Endothelial cell (in vitro differentiated cells): ENCODE results near the gene FAM221B. TPM values are rescaled to one million over a fixed set of nuclear protein-coding genes. Genes with fewer than 3 reads are reported as not detected.

Experiments used
- DNase-seq: peaks from one replicate; pipeline ENCODE4 v3.0.0; 2021; ENCODE audit warnings: low spot score
- H3K27ac Mint-ChIP-seq: one replicate; pipeline ENCODE4 v1.8.0; 2021; ENCODE audit warnings: mixed read lengths, inconsistent platforms; ENCODE audit not compliant: unreplicated experiment
- H3K27me3 Mint-ChIP-seq: one replicate; pipeline ENCODE4 v1.8.0; 2021; ENCODE audit warnings: mild to moderate bottlenecking, moderate library complexity, mixed read lengths, inconsistent platforms; ENCODE audit not compliant: unreplicated experiment
- H3K36me3 Mint-ChIP-seq: one replicate; pipeline ENCODE4 v1.8.0; 2021; ENCODE audit warnings: mild to moderate bottlenecking, low read depth, mixed read lengths, inconsistent platforms; ENCODE audit not compliant: unreplicated experiment
- H3K4me1 Mint-ChIP-seq: one replicate; pipeline ENCODE4 v1.8.0; 2021; ENCODE audit warnings: mild to moderate bottlenecking, mixed read lengths, inconsistent platforms; ENCODE audit not compliant: unreplicated experiment
- H3K4me3 Mint-ChIP-seq: one replicate; pipeline ENCODE4 v1.8.0; 2021; ENCODE audit warnings: mild to moderate bottlenecking, mixed read lengths, inconsistent platforms; ENCODE audit not compliant: unreplicated experiment
- H3K9me3 Mint-ChIP-seq: one replicate; pipeline ENCODE4 v1.8.0; 2021; ENCODE audit warnings: mixed read lengths, inconsistent platforms; ENCODE audit not compliant: unreplicated experiment
- CTCF ChIP-seq: fragments of 200-600 bp; sonication (generic); IDR thresholded peaks from one replicate; pipeline ENCODE4 v1.5.0; 2021; ENCODE audit warnings: antibody characterized with exemption; ENCODE audit not compliant: unreplicated experiment
- total RNA-seq: library from RNA; stranded (reverse); fragmentation: NEBNext Ultra II Directional; extraction: Animal tissue kit (Norgen Biotek cat#: 25700); gene quantifications from one replicate; pipeline ENCODE4 v1.2.1, GENCODE V29; 2021; ENCODE audit not compliant: unreplicated experiment

FAM221B gene
- total RNA-seq, 1 donor from 2014 or later, result not detected

GRCh38 chr9:35767458-35767857, 61.1 kb downstream of the FAM221B start:
- H3K27me3 Mint-ChIP-seq, result peaks cover 6% of the 10 kb centered on the region
- H3K9me3 Mint-ChIP-seq, result no peaks in the 10 kb centered on the region
- no peak for TF ChIP-seq CTCF
- no peak overlapping the region for H3K27ac Mint-ChIP-seq
- H3K4me1 Mint-ChIP-seq, result no peaks in the 10 kb centered on the region
- no peaks in the 10 kb centered on the region for H3K36me3 Mint-ChIP-seq
- H3K4me3 Mint-ChIP-seq, result no peak overlapping the region
- no peak for DNase-seq

GRCh38 chr9:35766997-35767396, 61.5 kb downstream of the FAM221B start:
- Mint-ChIP-seq H3K36me3 (no peaks in the 10 kb centered on the region), H3K4me1 (peaks cover 2% of the 10 kb centered on the region), H3K9me3 (no peaks in the 10 kb centered on the region), H3K27me3 (peaks cover 6% of the 10 kb centered on the region), H3K27ac (no peak overlapping the region), H3K4me3 (no peak overlapping the region)
- no peak for TF ChIP-seq CTCF
- no peak for DNase-seq

Other genes starting within 250 kb of the FAM221B start
- 34.6 TPM for gene TESK1, start 223.5 kb downstream of the FAM221B start, total RNA-seq
- 2.4 TPM for gene CD72, start 210.3 kb downstream of the FAM221B start, total RNA-seq
- not detected for gene SIT1, start 177.8 kb downstream of the FAM221B start, total RNA-seq
- 32,961 TPM for gene RMRP, start 170.7 kb downstream of the FAM221B start, total RNA-seq
- gene CCDC107, start 170.4 kb downstream of the FAM221B start, total RNA-seq, result 13.5 TPM
- 1.4 TPM for gene ARHGEF39, start 163.5 kb downstream of the FAM221B start, total RNA-seq
- 1.5 TPM for gene CA9, start 154.8 kb downstream of the FAM221B start, total RNA-seq
- 173 TPM for gene TPM2, start 138.8 kb downstream of the FAM221B start, total RNA-seq
- 370 TPM for gene TLN1, start 96.5 kb downstream of the FAM221B start, total RNA-seq
- 29.2 TPM for gene CREB3, start 96.1 kb downstream of the FAM221B start, total RNA-seq
- gene GBA2, start 79.5 kb downstream of the FAM221B start, total RNA-seq, result 200 TPM
- 51.4 TPM for gene RGP1, start 79.4 kb downstream of the FAM221B start, total RNA-seq
- gene MSMP, start 74.5 kb downstream of the FAM221B start, total RNA-seq, result 2.8 TPM
- gene NPR2, start 37.1 kb downstream of the FAM221B start, total RNA-seq, result 30.8 TPM
- gene SPAG8, start 16.5 kb downstream of the FAM221B start, total RNA-seq, result 0.59 TPM
- gene HINT2, start 13.7 kb downstream of the FAM221B start, total RNA-seq, result 43.3 TPM
- gene TMEM8B, start 496 bp upstream of the FAM221B start, total RNA-seq, result 9.0 TPM
- not detected for gene OR13J1, start 41.7 kb upstream of the FAM221B start, total RNA-seq
- gene HRCT1, start 77.5 kb upstream of the FAM221B start, total RNA-seq, result 0.87 TPM
- 32.0 TPM for gene SPAAR, start 80.8 kb upstream of the FAM221B start, total RNA-seq
- gene OR2S2, start 129.4 kb upstream of the FAM221B start, total RNA-seq, result not detected
- gene RECK, start 208.2 kb upstream of the FAM221B start, total RNA-seq, result 48.2 TPM